Bronchial epithelial cell (primary cell): ENCODE measurements around the gene PCAT7. TPM values are rescaled to one million over a fixed set of nuclear protein-coding genes. Genes with fewer than 3 reads are reported as not detected.

ENCODE experiments used
- DNase-seq: peaks from one replicate; pipeline ENCODE4 v3.0.0-alpha.2; 2010; ENCODE audit warnings: low read depth
- FAIRE-seq: peaks from 2 replicates; lab custom pipeline; 2011; peaks lifted over from hg19 to GRCh38; lab: Jason Lieb, UNC
- H3K27me3 ChIP-seq: 2 replicates; pipeline ENCODE4 v1.5.1; 2011; ENCODE audit warnings: low read length; ENCODE audit not compliant: control insufficient read depth, insufficient read depth
- H3K36me3 ChIP-seq: 2 replicates; pipeline ENCODE4 v1.5.1; 2011; ENCODE audit warnings: low read length; ENCODE audit not compliant: control insufficient read depth, insufficient read depth
- H3K4me3 ChIP-seq: 2 replicates; pipeline ENCODE4 v1.5.1; 2011; ENCODE audit warnings: mild to moderate bottlenecking, low read depth, low read length, control low read depth
- total RNA-seq: library from RNA; depleted of rRNA; stranded (reverse); fragments of >200 nt; gene quantifications from 2 replicates; pipeline ENCODE4 v1.2.1, GENCODE V29; 2014
- TF ChIP-seq, protein P1 (sequence below): IDR thresholded peaks from 2 replicates; pipeline ENCODE4 v1.5.1; 2011; ENCODE audit warnings: mild to moderate bottlenecking, moderate library complexity, low read length, control low read depth, inconsistent platforms; ENCODE audit not compliant: insufficient read depth, severe bottlenecking

The PCAT7 gene
- total RNA-seq, 1 donor from 2014 or later = not detected

DNA sequence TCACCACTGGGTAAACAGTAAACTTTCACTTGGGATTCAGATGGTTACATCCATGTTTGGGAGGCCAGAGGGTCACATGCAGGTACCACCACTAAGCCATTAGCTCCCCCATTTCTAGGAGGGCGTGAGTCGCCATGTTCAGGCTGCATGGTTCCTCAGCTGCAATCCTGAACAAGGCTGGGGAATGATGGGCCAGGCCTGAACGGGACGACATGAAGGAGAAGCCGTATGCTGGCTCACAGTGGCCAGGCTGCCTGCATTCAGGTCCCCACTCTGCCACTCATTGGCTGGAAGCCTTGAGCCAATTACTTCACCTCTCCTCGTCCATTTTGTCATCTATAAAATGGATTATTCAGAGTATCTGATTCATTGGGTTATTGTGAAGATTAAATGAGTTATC, 47.8 kb downstream of the PCAT7 start:
- FAIRE-seq (no peak), DNase-seq (no peak)
- H3K4me3 ChIP-seq = no peak overlapping the region
- peaks cover 2% of the 10 kb centered on the region for H3K27me3 ChIP-seq
- TF ChIP-seq, protein P1, sequence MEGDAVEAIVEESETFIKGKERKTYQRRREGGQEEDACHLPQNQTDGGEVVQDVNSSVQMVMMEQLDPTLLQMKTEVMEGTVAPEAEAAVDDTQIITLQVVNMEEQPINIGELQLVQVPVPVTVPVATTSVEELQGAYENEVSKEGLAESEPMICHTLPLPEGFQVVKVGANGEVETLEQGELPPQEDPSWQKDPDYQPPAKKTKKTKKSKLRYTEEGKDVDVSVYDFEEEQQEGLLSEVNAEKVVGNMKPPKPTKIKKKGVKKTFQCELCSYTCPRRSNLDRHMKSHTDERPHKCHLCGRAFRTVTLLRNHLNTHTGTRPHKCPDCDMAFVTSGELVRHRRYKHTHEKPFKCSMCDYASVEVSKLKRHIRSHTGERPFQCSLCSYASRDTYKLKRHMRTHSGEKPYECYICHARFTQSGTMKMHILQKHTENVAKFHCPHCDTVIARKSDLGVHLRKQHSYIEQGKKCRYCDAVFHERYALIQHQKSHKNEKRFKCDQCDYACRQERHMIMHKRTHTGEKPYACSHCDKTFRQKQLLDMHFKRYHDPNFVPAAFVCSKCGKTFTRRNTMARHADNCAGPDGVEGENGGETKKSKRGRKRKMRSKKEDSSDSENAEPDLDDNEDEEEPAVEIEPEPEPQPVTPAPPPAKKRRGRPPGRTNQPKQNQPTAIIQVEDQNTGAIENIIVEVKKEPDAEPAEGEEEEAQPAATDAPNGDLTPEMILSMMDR = no peak
- no peaks in the 10 kb centered on the region for H3K36me3 ChIP-seq

DNA sequence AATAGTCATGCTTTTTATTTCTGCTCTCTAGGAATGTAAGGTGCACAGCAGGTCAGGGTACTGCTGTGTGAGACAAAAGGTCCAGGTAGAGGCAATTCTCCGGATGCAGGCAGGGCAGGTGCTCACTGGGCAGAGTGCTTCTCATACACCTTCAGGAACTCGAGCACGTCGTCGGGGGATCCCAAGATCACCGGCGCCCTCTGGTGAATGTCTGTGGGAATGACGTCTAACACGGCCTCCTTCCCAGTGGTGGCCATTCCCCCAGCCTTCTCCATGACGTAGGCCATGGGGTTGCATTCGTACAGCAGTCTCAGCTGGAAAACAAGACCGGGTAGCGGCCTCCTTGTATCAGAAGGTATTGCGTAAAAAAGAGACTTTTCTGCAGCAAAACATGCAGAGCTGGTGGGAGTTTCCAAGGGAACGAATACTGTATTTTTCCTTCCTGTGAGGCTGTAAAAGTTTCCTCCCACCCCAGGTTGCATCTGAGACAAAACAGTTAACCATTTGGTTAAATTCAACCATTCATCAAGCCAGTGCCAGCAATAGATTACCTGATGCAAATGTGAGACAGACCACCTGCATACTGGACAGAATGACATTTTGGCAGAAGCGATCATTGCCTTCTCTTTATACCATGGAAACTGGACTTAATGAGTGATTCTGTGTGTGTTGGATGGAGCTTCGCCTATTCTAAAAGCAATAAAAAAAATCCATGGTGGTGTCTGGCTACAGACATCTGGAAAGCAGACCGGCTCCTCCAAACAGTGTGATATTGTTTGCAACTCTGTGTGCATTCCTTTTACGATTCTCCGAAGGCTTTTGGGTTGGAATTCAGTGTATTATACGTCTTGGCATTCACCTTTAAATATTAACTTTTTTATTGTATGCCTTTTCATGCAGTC, 48.6 kb downstream of the PCAT7 start:
- Histone ChIP-seq H3K27me3 (peaks cover 2% of the 10 kb centered on the region), H3K36me3 (no peaks in the 10 kb centered on the region), H3K4me3 (no peak overlapping the region)
- DNase-seq = peak; percentile 47
- TF ChIP-seq, protein P1 = peak; percentile 87
- FAIRE-seq = no peak

GRCh38 chr9:94606646-94607422, 52.0 kb downstream of the PCAT7 start:
- TF ChIP-seq, protein P1 = no peak
- Histone ChIP-seq H3K27me3 (peaks cover 2% of the 10 kb centered on the region), H3K36me3 (no peaks in the 10 kb centered on the region), H3K4me3 (no peak overlapping the region)
- DNase-seq (no peak), FAIRE-seq (no peak)

DNA sequence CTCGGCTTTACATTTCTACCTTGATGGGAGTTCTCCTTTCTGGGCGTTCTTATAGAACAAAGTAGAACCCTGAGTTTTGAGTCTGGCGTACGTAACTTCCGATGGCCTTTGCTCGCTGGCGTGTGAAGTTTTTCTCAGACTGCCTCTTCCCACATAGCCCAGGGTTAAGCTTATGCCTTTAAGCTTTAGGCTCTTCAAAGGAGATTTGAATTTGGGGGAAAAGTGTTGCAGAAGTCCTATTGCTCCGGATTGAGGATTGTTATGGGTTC, 52.5 kb downstream of the PCAT7 start:
- H3K4me3 ChIP-seq = no peak overlapping the region
- FAIRE-seq = no peak
- no peak for DNase-seq
- TF ChIP-seq, protein P1 = no peak
- peaks cover 2% of the 10 kb centered on the region for H3K27me3 ChIP-seq
- H3K36me3 ChIP-seq = no peaks in the 10 kb centered on the region

- H3K27me3 ChIP-seq = peaks cover 2% of the 10 kb centered on the region
- no peak for DNase-seq
- TF ChIP-seq, protein P1 = no peak
- no peaks in the 10 kb centered on the region for H3K36me3 ChIP-seq
- no peak overlapping the region for H3K4me3 ChIP-seq
- no peak for FAIRE-seq
These were observed 55.3 kb downstream of the PCAT7 start for GRCh38 chr9:94610181-94610606.
